IPS DF 19.7 (cell line): ENCODE measurements around the gene STAMBP.
A peak's percentile ranks its signal among the peaks of the same experiment; 100 is the strongest.
"Not testable (repeated sequence)": the region's sequence is repeated elsewhere in the genome, so short reads cannot be mapped to it uniquely, and the experiment has no call there.

Experiments used
- DNase-seq: peaks from one replicate; pipeline ENCODE4 v3.0.0-alpha.2; 2013; ENCODE audit warnings: low read depth, low spot score

Gene STAMBP

DNA sequence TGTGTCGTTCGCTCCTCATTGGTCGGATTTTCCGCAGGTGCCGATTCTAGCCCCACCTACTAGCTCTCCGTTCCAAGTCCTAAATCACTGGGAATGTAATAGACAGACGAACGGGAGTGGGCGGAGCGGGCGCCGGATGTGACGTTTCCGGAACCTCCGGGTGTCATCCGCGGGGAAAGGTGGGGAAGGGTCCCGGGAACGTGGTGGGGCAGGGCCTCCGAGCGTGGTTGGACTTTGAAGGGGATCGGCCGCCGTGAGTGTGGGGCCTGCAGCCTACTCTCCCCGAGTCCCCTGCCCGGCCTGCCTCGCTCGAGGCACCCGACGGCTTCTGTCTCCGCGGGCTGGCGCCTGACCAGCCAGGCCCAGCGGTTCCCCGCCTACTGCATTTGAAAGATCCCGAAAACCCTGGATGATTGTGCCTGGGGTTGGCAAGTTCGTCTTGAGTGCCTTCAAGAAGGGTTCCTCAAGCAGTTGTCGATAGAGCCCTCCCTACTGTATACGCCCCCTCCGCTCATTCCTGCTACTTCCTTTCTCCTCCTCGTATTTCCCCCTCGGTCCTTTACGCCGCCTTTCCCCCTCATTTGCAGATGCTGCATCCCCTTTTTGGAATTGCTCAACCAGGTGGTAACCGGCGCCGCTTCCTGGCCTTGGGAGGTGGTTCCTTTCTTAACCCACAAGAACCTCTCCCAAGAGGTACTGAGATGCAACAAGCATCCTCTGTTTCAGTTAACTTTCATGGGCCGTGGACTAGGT is at the start of gene STAMBP:
STAMBP (plus strand) TSS at position 144 of the 753 bp plus-strand sequence. CDS start 1,896 bp downstream, outside the sequence.
- DNase-seq: peak; percentile 89

DNA sequence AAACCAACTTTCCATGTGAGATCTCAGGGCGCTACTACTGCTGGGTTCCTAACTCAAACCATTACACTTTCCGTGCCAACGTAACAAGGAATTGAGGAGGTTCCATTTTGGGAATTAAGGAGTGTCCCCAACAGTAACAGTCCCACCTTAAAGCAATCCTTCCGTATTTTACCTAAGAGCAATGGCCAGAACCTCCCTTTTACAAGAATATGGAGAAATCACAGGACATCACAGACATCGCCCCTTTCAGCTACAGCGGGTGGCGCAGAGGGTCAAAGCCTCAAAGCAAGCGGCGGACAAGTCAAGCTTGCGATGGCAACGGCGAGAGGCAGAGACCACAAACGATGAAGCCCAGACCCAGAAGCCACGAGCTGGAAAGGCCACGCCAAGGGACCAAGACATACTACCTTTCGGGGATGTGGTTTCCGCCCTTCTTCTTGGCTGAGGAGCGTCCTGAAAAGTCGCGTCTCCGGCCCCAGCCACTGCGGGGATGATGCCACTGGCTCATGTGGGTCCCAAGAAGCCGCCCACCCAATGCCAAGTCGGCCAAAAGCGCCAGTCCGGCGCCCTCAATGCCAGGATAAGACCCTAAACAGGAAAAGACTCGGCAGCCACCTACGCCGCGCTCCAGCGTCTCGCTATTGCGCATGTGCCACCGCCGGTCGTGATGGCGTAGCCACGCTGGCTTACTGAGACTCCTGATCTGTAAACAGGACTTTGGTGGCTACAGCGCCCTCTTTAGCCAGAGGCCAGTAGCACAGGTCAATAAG is 49.1 kb upstream of the STAMBP start, which contains the start of gene DUSP11:
DUSP11 (minus strand) TSS at position 637 of the 770 bp plus-strand sequence; CDS start at position 508, 129 bp downstream.
- DNase-seq: peak; percentile 78

DNA sequence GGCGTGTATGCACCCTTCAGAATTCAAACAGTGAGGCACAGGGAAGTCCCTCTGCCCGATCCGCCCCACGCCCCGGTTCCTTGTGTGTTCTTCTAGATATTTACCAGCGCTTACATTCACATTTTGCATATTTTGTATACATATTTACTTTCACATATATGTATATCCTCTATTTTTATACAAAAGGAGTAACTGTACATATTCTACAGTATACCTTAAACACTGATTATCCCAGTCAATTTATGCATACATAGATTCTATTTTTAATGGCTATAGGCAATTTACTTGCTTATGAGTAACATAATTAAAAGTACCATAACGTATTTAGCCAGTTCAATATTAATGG is 48.6 kb upstream of the STAMBP start:
- no peak for DNase-seq

DNA sequence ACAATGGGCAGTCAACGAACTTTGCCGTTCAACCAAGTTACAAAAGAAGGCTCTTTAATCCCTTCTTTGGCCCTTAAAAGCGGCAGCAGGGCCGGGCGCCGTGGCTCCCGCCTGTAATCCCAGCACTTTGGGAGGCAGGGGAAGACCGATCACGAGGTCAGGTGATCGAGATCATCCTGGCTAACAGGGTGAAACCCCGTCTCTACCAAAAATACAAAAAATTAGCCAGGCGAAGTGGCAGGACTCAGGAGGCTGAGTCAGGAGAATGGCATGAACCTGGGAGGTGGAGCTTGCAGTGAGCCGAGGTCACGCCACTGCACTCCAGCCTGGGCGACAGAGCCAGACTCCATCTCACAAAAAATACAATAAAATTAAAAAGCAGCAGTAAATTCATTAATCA is 45.4 kb upstream of the STAMBP start:
- DNase-seq: not testable (repeated sequence)

DNA sequence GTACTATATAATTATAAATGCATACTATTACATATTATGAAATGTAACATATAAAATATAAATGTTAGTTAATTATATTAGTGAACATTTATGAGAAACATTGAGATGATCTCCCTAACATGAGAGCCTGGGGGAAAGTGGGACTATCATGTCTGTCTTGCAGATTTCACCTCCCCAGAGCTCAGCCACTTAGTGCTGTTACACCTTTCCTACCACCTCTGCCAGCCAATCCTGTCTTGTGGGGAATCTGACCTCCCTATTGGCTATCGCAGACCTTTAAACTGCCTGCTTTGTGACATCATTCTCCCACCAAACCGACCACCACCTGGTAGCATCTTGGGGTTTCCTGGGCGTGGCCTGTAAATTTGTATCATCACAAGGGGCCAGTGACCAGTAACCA is 44.9 kb upstream of the STAMBP start, which contains the start of gene C2orf78:
C2orf78 (plus strand) TSS at position 301 of the 400 bp plus-strand sequence. CDS start 127 bp downstream, outside the sequence.
- DNase-seq: not testable (repeated sequence)

DNA sequence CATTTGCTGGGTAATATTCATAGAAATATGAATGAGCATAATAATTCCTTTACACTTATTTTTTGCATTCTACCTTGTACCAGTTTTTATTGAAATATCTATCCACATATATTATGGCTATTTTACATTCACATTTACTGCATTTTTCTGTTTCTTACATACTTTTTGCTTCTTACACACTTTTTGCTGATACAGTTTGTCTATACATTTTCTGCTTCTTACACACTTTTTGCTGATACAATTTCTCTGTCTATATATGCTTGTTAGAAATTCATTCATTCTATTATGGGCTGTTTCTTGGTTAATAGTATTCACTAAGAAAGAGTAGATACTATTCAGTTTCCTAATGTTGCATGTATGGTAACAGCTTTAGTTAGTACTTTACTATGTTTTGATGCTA is 16.9 kb upstream of the STAMBP start:
- DNase-seq: no peak

DNA sequence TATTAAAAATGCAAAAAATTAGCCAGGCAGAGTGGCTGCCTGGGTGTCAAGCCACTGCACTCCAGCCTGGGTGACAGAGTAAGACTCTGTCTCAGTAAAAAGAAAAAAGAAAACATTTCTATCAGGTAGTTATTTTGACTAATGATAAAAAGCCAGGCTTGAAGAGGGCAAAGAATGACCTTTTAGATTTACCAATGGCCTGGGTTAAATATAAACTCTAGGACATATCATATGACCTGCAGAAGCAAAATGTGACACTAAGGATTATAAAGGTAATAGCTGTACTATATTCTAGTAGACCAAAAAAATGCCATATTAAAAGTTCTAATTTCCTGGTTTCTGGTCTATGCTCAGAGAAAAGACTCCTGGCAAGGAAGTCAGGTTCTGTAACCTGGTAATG is 16.1 kb upstream of the STAMBP start:
- no peak for DNase-seq

DNA sequence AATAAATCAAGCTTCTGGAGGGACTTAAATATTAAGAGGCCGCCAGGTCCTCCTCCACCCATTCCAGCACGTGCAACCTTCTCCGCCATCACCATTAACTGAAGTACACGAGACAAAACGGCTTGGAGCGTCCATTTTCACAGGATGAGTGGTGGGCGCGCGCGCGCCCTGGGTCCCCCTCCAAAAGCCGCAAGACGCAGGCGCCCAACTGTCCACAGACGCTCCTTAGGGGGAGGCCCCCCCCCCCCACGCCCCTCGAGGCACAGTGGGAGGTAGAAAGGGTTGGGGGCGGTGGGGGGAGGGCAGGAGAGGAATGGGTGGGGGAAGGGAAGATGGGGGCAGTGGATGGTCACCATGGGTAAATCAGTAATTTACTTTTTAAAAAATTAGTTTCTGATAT is 10.5 kb upstream of the STAMBP start:
- no peak for DNase-seq

DNA sequence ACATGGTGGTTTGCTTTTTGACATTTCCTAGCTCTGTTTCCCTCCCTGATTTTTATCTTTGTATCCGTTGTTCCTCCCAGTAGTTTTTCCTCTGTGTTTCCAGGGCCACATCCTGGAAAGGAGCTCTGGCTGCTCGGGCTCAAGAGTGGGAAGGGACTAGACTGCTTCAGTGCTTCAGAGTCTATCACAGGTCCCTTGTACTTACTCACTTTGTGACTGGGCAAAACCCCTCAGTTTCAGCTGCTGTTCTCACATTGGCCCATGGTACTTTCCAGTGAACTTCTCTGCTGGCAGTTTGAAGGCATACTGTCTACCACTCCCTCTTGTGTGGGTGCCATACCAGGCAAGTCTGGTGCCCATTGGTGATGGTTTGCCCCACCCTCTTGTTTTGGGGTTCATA is 7.5 kb upstream of the STAMBP start:
- DNase-seq: no peak

DNA sequence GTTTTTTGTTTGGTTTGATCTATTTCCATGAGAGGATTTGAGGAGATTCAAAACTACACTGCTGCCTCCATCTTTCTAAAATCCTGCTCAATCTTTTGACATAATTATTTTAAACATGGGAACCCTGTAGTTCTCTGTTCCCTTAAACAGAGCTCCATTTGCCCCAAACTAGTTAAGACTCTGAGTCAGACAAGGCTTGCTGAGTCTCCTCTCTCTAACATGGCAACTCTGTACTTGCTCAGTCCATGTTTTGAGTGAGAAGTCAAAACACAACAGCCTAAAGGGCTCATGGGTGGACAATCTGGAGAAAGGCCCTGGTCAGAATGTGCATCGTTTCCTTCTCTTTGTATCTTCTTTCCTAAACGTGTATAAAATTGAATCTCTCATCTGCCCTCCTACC is 7.1 kb upstream of the STAMBP start:
- DNase-seq: no peak

DNA sequence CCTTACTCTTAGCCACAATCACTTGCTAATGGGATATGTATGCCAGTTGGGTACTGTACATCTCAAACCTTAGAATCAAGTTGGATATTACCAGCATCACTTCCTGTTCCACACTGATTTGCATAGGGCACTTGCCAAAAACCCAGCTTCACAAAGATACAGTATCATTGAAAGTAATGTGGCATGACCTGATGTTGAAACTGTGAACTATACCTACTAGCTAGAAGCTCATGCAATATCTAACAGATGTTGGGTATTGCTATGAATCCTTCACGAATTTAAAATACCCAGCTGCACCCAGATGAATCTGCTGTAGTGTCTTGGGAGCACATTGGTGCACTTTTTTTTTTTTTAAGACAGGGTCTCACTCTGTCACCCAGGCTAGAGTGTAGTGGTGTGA is 6.5 kb upstream of the STAMBP start:
- no peak for DNase-seq

DNA sequence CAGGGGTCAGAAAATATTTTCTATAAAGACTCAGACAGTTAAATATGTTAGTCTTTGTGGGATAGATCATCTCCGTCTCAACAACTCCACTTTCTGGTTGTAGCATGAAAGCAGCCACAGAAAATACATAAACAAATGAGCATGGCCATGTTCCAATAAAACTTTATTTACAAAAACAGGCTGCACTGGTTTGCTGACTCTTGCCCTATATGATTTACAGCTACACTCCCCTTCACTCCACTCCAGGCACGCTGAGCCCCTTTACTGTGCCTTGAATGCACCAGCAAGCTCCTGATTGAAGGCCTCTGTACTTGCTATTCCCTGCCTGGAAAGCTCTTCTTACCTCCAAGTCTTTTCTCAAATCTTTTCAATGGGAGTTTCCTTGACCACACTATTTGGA is 5.8 kb upstream of the STAMBP start:
- DNase-seq: no peak

DNA sequence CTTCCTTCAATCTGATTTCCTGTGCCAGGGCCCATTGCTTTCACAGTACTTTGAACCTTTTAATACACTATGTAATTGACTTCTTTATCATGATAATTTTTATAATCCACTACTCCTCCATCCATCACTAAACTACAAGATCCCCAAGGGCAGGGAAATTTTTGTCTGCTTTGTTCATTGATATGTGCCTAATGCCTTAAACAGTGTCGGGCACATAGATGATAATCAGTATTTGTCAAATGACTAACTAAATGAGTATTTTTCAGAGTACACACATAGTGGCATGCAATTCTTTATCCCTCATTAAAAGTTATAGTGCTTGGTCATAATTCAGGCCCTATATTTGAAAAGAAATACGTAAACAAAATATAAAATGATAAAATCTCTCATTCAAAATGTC is 5.3 kb upstream of the STAMBP start:
- no peak for DNase-seq

DNA sequence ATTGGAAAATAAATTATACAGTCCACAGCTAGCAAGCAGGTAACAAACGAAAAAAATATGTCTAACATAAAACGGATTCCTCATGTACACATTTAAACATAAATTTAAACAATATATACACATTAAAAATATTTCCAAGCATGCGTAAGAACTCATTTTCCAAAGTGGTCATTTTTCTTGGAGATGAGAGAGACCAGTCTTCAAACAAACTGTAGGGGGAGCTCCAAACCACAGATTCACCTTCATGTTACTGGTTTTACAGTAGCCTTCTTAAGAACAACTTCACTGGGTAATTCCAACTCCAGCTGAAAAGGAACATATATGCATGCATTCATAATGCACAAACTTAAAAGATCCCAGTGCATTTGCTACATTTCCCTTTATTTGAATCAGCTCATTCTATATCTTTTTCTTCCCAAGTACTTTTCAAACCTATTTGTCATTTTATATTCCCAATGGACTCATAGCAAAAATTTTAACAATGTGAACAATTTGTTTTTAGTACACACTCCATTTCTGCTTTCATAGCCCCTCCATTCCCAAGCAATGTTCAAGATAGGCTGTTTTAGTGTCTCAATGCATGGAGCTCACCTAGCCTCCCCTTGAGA is 4.7 kb upstream of the STAMBP start:
- no peak for DNase-seq

DNA sequence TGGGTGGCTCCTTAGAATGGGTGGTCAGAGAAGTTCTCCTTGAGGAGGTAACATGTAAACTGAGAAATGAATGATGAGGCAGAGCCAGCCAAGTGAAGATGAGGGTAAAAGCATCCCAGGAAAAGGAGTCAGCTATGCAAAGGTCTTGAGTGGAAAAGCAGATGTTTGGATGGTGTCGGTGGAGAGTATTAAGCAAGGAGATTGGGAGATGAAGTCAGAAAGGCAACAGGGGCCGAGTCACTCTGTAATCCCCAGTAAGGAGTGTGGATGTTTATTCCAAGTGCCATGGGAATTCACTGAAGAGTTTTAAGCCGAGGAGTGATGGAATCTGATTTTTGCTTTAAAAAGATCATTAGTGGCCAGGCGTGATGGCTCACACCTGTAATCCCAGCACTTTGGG is 3.4 kb upstream of the STAMBP start:
- DNase-seq: no peak

DNA sequence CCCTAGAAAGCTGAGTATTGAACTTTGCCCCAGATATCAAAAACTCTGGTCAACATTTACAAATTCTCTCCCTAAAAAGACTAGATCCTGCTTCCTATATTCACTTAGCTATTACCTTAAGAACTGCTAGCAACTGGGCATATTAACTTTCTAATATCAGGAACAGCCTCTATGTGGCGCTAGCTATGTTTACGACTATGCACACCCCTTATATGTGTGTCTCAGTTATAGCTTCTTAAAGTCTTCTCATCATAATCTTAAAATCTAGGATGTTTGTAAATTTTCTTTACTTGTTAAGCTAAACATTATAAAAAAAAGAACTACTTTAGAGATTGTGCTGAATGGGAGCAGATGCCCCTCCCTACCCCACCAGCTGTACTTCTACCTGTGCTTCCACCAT is 1.7 kb upstream of the STAMBP start:
- no peak for DNase-seq

DNA sequence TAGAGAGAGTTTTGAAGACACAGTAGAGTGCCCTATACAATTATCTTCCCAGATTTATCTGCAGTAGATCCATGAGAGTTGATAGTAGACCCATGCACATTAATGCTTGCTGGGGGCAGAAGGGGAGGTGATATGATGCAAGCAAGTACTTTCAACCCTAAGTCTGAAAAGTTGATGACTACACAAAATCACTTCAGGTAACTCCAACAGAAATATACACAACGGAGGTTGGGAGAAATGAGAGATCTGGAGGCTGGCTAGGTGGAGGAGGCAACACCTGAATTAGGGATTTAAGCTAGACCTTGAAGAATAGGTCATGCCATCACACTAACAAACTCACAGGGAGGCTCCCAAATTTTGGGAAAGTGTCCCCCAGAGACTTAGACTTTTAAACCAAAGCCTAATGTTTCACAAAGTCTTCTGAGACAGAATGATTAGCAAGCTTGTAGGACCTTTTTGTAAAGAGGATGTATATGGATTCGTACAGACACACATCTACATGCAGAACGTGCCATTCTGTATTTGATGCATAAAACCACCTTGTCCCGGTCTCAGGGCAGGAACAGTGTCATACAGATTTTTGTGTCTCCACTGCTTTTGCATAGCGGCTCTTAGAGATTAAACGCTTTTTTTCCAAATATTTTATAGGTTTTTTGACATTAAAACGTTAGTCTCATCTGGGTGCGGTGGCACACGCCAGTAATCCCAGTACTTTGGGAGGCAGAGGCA is 937 bp upstream of the STAMBP start:
- DNase-seq: no peak

DNA sequence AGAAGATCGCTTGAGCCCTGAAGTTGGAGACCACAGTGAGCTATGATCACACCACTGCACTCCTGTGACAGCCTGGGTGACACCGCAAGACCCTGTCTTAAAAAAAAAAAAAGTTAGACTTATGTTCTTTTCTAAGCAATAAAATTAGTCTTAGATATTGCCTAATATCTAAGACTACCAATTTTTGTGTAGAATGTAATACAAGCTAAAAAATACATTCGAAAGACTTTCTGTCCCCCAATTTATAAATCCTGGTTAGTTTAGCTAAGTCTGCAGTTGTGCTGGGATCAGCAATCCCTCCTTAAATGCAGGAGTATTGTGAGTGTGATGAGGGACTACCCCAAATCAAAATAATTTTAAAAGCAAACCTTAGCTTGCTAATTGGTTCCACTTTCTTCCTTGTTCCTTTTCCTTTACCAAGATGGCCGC is 358 bp upstream of the STAMBP start:
- no peak for DNase-seq

DNA sequence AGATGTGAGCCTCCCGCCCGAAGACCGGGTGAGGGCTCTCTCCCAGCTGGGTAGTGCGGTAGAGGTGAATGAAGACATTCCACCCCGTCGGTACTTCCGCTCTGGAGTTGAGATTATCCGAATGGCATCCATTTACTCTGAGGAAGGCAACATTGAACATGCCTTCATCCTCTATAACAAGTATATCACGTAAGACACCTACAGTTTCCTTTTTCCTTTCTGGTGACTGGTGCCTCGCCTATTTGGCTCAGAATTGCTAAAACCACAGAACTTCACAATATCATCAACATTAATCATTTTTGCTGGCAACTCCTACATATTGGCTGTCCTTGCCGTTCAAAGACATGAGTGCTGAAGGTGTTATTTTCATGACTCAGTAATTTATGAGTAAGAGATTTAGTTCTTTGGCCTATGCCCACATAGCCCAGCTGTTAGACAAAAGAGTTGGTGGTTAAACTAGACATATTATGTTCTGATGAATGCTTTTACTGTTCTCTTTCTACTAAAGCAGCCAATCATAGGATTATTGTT is 2.2 kb downstream of the STAMBP start:
- DNase-seq: no peak

DNA sequence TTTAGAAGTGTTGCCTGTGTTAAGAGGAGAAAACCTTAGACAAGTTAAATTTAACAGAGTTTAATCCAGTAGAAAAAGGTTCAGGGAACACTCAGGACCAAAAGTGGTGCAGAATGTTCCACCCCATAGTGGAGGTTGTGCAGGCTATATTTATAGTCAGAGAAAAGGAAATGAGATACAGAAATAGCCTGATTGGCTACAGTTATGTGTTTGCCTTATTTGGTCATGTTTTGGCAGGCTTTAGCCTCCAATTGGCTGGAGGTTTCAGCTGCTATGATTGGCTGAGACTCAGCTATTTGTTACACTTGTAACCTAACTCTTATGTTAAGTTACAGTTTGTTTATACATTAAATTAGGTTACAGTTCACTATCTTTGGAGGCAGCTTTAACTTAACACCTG is 4.2 kb downstream of the STAMBP start:
- DNase-seq: no peak

DNA sequence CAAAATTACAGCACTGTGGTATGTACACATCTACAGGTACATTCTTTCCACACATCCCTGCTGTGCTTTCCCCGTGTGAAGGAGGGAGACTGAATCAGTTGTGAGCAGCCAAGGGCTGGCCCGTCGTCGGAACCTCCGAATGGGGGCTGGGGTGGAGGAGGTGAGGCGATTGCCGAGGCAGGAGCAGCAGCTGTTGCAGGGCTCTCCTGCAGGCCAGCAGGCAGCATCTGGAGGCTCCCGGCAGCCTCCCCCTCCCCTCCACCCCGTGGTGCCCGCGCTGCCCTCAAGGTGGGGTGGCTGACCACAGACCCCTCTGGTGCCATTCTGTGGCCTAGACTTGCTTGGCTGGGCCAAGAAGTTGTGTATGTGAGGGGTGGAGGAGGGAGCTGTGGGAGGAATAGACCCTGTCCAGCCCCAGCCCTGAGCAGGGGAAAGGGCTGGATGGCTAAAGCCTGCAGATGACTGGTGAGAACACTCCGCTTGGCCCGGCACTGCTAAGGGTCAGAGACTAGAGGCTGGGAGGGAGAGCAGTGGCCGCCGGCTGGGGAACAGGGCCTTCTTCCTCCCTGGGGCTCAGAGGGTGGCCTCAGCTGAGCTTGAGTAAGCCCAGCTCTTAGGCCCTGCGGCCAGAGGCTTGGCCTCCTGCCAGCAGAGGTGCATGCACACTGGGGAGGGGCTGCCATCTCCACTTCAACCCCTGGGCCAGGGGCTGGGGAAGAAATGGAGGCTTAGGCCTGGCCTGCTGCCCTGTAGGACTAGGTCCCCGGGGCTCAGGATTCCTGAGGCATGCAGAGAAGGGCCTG is 7.6 kb downstream of the STAMBP start:
- no peak for DNase-seq
